Measurements from ENCODE around the gene COL27A1.

DNA sequence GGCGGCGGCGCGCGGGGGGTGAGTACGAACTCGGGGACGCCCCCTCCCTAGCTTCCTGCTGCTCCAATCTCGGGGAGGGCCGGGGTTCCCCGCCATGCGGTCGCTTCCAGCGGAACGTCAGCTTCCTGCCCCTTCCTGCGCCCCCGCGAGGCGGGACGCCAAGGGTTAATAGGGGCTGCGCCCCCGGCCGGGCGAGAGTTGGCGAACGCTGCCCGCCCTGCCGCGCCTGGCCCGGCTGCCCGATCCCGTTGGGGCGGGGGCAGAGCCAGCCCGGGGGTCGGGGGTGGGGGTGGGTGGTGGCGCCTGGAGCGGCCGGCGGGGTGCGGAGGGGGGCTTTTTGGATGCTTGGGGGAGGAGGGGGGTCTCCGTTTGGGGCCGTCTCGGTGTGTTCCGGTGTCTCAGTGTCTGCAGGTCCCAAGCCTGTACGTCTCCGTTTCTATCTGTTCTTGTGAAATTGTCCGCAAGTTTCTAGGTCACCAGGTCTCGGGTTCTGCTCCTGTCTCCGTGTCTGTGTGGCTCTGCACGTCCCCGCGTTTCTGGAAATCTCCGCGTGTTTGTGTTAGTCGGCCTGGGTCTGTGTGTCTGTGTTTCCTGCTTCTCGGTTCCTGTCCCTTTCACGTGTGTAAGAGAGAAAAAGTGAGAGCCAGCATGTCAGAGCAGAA lies 789 bp downstream of the COL27A1 start:
- TF ChIP-seq CTCF (IDR thresholded peaks at IDR 0.05; ENCODE audit: insufficient read depth, low read length) (no peak), POLR2AphosphoS5 (IDR thresholded peaks at IDR 0.05; ENCODE audit: low read depth) (no peak), GABPA (IDR thresholded peaks at IDR 0.05; ENCODE audit: low read depth) (no peak)
- TF ChIP-seq, protein P1, sequence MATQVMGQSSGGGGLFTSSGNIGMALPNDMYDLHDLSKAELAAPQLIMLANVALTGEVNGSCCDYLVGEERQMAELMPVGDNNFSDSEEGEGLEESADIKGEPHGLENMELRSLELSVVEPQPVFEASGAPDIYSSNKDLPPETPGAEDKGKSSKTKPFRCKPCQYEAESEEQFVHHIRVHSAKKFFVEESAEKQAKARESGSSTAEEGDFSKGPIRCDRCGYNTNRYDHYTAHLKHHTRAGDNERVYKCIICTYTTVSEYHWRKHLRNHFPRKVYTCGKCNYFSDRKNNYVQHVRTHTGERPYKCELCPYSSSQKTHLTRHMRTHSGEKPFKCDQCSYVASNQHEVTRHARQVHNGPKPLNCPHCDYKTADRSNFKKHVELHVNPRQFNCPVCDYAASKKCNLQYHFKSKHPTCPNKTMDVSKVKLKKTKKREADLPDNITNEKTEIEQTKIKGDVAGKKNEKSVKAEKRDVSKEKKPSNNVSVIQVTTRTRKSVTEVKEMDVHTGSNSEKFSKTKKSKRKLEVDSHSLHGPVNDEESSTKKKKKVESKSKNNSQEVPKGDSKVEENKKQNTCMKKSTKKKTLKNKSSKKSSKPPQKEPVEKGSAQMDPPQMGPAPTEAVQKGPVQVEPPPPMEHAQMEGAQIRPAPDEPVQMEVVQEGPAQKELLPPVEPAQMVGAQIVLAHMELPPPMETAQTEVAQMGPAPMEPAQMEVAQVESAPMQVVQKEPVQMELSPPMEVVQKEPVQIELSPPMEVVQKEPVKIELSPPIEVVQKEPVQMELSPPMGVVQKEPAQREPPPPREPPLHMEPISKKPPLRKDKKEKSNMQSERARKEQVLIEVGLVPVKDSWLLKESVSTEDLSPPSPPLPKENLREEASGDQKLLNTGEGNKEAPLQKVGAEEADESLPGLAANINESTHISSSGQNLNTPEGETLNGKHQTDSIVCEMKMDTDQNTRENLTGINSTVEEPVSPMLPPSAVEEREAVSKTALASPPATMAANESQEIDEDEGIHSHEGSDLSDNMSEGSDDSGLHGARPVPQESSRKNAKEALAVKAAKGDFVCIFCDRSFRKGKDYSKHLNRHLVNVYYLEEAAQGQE (IDR thresholded peaks at IDR 0.05; ENCODE audit: insufficient replicate concordance, low read depth): no peak
